NCI-H2081 (cell line): ENCODE measurements around the gene AGPAT2.
A peak's percentile ranks its signal among the peaks of the same experiment; 100 is the strongest.
"Not testable (repeated sequence)": the region's sequence is repeated elsewhere in the genome, so short reads cannot be mapped to it uniquely, and the experiment has no call there.

ENCODE experiments used
- DNase-seq, 2 experiments: peaks; one replicate each; lab custom pipeline; 2025; lab: John Stamatoyannopoulos, UW

AGPAT2 gene

DNA sequence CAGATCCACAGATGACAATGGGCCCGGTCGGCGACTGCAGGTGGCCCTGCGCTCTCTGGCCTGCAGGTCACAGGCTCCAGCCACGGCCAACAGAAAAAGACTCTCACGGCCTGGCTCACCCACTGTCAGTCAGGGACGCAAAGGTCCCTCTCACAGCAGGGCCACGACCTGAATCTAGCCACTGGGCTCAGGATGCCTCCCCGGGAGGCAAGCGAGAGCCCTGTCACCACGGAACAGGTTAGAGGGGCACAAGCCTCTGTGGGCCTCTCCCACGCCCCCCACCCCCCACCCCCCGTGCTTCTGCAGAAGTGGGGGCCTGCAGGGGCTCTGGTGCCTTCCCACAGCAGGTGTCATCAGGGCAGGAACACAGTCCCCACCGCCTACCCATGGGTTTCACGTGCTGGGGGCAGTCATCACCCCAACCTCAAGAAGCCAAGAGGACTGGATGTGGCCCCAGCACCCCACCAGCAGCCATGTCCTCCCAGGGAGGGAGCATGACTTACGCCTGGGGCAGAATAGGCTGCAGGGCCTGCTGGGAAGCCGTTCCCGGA is 41.8 kb downstream of the AGPAT2 start:
- no peak for DNase-seq

DNA sequence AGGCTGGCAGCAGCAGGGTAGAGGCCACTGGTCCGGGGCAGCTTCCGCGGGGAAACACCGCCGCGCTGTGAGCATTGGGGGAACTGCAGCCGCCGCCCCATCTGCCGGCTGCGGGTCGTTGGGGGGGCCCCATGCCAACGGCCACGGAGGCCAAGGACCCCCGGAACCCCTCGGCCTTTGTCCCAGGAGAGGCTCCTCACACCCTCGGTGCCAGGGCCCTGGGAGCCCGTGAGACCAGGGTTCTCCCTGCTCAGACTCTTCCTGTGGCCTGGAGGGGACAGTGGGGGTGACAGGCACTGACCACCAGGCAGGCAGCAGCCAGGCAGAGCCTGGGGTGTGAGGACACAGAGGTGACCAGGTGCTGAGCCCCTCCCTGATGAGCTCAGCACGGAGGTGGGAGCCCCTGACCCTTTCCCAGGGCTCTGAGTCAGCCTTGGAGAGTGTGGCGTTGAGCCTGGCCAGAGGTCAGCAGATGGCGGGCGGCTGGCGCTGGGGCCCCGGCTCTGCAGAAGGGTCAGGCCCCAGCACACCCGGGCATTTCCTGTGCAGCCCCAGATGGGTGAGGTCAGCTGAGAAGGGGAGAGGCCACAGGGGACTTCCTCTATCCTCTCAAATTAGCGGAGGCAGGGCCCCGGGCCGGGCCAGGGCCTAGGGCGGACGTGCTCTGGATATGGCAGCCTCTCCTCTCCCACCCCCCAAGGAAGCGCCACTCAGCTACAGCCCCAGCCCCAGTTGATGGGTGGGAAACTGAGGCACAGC is 42.5 kb downstream of the AGPAT2 start:
- DNase-seq, result peak in 1 of 2 experiments; percentile 20

DNA sequence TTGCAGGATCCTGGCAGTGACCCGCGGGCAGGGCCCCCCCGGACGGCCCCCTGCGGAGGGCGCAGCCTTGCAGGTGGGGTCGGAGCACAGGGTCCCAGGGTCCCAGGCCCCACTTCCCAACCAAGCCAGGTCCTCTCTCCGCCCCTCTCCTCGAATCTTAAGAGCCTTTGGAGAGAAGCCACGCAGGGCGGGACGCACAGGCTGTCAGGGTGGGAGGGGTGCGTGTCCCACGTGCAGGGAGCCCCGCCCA is 43.0 kb downstream of the AGPAT2 start:
- DNase-seq, result peak in 1 of 2 experiments; percentile 40

DNA sequence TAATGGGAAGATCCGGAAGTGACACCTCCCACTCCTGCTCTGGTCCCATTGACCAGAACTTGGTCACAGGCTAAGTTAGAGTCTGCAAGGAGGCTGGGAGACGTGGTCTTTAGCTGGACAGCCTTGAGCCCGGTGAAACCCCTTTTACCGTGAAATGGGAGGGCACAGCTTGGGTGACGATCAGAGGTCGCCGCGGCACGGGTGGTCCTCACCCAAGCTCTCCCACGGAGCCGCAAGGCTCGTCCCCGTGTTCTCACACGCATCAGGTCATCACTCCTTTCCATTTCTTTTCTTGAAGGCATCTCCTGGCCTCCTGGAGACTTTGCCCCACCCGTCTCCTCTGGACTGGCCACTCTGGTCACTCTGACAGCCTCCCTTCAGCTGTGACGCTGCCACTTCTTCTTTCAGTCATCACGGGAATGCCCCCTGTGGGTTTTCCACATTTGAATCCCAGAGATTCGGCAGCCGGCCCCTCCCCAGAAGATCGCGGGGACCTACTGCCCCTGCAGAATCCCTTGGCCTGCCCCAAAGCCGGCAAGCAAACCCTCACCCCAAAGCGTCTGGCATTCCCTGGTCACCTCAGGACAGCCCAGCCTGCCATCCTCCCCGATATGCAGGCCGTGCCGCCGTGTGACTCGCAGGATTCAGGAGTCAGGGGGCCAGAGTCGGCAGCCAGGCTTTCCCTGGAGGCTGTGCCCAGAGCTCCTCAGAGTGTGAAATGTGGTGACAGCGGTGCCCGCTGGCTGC is 43.5 kb downstream of the AGPAT2 start:
- DNase-seq, result no peak

DNA sequence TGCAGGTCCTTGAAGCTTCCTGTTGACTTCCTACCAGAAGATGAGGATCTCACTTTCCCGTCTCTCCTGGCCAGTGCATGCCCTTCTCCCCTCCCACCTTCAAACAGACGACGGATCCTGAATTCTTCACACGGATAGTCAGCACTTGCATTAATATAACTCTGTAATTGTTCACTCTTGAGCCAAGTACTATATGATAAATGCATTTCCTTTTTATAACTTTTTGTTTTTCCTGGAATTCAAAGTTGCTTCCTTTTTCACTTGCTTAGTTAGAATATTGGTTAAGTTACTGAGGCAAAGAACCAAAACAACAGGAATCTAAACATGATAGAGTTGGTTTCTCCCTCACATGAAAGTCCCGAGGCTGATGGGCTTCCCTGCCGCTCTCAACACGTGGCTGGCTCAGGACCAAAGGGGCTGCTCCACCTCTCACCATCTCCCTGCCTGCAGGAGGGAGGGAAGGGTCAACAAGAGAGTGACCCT is 44.8 kb downstream of the AGPAT2 start:
- DNase-seq, result no peak

DNA sequence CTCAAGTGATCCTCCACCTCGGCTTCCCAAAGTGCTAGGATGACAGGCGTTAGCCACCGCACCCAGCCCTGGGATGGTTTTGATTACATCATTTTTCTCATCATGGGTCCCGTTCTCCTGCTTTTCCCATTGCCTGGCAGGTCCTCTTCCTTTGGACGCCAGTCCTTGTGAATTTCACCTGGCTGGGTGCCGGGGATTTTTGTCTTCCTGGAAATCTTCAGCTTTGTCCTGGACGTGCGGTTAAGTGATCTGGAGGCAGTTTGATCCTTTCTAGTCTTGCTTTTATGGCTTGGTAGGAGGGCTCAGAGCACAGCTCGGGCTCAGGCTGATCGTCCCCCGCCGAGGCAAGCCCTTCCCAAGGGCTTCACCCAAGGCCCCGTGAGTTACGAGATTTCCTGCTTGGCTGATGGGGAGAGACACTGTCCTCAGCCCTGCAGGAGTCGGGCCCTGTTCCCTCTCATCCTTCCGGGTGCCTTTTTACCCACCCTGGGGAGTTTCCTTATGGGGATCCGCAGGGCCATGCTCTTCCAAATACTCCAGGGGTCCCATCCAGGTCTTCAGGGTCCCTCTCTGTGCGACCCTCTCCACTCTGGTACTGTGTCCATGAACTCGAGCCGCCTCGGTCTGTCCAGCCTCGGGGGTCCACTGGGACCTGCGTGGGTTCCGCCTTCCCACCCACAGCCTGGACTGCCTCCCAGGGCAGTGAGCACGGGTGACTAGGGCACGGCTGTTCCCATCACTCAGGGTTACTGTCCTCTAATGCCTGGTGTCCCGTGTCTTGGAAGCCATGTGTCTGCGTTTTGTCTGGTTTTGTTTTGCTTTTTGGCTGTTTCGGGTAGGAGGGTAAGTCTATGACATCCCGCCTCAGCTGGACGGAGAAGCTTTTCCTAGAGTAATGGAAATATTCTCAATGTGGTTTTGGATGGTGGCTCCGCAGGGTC is 46.8 kb downstream of the AGPAT2 start:
- DNase-seq, result no peak

DNA sequence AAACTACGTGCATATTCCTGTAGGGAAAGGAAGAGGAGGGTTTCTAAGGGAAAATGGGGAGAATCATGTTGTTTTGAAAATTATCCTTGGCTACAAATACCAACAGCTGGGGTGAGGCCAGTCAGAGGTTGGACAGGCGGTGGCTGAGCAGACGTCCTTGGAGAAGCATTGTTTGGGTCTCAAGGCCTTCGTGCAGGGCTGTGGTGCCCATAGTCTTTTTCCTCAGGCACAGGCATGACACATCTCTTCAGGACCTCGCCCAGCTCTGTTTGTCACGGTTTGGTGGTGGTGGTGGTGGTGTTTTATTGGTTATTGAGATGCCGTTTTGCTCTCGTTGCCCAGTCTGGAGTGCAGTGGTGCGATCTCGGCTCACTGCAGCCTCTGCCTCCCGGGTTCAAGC is 52.4 kb downstream of the AGPAT2 start:
- DNase-seq, result no peak

DNA sequence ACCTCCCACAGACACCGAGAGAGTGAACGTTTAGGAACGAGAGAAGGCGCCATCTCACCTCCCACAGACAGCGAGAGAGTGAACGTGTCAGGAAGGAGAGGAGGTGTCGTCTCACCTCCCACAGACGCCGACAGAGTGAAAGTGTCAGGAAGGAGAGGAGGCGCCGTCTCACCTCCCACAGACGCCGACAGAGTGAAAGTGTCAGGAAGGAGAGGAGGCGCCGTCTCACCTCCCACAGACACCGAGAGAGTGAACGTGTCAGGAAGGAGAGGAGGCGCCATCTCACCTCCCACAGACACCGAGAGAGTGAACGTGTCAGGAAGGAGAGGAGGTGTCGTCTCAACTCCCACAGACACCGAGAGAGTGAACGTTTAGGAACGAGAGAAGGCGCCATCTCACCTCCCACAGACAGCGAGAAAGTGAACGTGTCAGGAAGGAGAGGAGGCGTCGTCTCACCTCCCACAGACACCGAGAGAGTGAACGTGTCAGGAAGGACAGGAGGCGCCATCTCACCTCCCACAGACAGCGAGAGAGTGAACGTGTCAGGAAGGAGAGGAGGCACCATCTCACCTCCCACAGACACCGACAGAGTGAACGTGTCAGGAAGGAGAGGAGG is 54.7 kb downstream of the AGPAT2 start:
- not testable (repeated sequence) for DNase-seq

DNA sequence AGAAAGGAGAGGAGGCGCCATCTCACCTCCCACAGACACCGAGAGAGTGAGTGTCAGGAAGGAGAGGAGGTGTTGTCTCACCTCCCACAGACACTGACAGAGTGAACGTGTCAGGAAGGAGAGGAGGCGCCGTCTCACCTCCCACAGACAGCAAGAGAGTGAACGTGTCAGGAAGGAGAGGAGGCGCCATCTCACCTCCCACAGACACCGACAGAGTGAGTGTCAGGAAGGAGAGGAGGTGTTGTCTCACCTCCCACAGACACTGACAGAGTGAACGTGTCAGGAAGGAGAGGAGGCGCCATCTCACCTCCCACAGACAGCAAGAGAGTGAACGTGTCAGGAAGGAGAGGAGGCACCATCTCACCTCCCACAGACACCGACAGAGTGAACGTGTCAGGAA is 55.2 kb downstream of the AGPAT2 start:
- not testable (repeated sequence) for DNase-seq

DNA sequence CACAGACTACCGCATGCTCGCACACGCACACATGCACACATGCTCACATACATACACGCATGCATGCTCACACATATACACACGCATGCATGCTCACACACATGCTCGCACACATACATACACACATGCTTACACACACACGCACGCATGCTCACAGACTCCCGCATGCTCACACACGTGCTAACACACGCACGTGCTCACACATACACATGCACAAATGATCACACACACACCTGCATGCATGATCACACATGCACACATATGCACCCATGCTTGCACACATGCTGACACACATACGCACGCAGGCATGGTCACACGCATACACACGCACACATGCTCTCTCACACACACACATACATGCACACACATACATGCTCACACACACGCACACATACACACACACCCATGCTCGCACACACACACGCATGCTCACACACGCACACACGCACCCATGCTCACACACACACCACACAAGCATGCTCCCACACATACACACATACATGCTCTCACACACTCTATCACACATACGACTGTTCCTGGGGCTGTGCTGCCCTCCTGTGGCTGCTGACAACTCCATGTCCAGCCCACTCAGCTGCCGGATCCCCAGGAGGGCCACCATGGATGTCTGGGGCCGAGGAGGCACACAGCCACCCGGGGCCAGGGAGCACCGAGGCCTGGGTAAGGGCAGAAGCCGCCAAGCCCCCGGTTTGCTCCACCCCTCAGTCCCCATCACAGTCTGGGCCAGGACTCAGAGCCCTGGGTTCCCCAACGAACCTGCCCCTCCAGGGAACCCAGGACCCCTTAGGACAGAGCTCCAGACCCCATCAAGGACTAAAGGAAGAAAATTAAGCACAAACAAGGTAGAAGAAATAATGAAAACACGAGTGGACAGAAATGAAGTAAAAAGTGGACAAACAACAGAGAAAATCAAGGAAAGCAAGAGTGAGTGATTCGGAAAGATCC is 55.9 kb downstream of the AGPAT2 start:
- DNase-seq, result peak; percentile 53 to 65

DNA sequence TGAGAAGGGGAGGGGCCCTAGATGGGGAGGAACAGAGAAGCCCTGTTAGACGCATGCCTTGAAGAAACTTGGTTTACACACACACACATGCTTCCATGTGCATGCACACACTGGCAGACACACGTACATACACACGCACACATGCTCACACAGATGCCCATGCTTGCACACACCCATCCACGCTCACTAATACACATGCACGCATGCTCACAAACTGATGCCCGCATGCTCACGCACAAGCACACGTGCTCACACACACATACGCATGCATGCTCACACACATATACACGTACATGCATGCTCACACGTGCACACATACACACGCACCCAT is 56.6 kb downstream of the AGPAT2 start:
- no peak for DNase-seq

DNA sequence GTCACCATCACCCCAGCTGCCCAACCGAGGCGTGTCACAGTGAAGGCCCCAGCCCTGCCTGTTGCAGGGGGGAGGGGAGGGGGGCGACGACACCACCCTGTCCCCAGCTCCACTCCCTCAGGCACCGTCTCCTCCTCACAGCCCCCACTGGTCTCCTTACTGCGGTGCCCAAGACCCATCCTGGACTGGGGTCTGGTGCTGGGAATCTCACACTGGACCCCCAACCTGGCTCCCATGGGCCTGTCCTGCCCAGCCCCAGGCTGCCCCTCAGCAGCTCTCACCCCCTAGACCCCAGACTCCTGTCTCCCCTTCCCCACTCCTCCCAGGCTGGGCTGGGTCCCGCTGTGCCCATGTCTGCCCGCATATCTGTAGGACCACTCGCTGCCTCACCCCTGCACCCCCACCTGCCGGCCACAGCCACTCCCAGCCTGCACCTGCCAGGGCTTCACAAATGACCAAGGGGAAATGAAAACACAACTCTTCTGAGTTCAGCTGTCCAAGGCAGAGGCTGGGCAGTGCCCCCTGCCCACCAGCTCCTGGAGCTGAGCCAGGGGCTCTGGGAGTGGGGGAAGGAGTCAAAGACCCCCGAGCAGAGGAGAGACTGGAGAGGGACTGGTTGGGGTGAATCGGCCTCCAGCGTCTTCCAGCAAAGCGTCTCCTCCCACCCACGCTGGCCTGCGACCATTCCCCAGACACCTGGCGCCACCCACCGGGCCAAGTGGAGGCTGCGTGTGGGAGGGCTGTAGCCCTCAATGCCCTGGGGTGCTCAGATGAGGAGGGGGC is 57.2 kb downstream of the AGPAT2 start:
- DNase-seq, result peak in 1 of 2 experiments; percentile 14

DNA sequence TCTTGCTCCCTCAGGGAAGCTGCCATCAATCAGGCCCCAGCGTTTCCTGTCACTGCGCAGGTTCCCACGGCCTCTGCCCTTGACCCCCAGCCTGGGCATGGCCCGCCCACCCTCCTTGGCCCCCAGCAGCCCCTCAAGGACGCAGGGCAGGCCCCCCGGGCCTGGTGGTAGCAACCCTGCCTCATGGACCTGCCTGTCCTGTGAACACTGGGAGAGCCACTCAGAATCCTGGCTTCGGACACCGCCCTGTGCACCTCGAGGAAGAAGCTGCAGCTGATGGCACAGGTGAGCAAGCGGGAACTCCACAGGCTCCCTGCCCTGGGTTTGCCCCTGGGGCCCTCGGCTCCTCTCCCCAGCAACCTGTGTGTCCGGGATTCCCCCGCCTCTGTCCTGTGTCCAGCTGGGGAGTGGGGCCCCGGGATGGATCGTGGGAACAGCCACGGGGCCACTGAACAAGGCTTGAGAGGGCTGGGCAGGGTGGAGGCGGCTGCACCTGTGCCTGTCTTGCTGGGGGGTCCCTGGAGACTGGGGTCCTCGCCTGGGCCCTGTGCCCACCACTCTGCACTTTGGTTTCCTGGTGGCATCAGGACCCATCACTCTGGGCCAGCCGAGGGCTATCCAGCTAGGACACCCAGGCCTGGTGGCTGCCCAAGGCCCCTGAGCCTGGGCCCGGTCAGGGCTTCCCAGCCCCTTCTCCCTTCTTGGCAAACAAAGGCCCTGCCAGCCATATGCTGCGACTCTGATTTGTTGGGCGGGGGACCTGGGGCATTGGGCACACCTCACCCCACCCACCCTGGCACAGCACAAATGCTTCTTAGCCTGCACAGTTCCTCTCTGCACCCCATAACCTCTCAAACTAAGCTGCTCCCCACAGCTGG is 58.0 kb downstream of the AGPAT2 start:
- DNase-seq, result no peak

DNA sequence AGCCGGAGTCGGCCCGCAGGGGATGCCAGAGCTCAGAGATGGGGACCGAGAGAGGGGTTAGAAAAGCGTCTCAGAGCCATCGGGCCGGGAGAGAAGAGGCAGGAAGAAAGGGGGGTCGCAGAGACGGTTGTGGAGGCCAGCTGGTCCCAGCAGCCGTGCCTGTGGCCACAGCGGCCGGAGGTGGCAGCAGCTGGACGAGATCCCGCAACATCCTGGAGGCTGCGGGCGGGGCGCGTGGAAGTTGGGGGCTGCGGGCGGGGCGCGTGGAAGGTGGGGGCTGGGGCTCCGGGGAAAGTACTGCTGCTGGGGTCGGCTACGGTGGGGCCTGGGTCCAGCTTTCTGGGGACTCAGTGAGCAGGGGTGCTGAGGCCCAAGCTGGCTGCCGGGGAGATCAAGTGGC is 59.0 kb downstream of the AGPAT2 start:
- DNase-seq, result no peak

DNA sequence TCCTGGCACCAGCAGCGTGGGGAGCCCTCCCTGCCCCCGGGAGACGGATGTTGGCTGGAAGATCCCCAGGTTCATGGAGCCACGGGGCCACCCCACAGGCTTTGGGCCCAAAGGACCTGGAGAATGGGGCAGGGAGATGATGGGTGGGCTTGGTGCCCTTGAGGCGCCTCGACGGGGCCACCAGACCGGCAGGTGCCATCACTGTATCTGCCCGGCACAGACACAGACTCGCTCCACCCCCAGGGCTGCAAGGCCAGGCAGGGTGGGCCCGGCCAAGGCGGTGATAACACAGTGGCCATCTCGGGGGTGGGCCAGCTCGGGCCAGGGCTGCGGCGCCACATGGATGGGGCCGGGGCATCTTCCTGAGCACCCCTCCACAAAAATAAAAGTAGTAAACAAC is 59.6 kb downstream of the AGPAT2 start:
- no peak for DNase-seq

DNA sequence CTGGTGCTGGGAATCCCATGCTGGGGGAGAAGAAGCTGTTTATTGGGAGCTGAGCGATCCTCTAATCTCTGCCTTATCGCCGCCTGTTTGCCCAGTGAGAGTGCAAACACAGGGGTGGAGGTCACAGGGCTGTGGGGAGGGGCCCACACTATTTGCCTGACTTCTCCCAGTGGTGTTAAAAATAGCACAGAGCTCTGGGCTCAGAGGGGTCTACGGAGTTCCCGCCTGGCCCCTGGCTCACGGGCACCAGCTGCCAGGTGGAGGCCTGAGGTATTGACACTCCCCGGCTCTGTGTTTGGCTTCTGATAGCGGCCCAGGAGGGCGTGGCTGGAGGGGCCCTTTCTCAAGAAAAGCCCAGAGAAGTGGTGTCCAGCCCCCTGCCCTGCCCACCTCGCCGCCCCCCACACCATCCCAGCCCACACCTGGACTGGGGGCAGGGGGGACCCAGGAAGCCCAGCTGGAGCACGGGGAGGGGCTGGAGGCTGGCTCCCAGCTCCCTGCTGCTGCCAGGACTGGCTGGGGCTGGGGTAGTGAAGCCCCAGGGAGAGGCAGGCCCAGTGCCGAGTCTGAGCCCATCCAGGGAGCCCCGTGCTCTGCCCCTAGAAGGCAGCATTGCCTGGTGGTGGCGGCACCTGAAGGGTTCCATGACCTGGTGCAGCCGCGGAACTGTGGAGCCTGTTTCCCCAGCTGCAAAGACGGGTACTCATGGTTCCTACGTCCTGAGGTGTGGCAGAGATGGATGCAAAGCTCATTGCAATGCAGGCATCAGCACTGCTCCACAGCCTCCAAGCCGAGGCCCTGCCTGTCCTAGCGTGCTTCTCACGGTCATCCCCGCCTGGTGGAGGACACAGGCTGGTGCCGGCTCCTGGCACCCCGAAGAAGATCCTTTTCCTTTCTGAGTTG is 60.3 kb downstream of the AGPAT2 start:
- no peak for DNase-seq

DNA sequence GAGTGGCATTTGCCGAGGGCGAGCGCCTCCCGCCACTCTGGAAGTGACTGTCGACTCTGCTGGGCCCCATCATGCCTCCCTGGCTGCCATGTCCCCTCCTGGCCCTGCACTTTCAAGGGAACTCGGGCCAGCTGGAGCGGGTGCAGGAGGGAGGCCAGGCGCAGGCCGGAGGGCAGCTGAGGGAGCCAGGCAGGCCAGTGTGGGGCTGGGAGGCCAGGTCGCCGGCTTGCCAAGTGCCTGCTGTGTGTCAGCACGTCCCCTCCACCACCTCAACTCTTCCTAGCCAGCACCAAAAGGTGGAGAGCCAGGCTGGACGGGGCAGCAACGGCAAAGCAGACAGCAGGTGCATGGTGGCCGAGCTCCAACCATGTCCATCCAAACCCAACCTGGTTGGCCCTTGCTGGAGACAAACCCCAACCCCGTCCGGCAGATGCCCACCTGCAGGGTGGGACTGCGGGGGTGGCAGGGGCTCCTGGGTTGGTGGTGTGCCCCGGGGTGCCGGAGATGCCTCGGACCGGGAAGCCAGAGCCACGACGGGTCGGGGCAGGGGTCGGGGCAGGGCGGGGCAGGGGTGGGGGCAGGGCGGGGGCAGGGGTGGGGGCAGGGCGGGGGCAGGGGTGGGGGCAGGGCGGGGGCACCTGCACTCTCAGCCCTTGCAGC is 61.1 kb downstream of the AGPAT2 start:
- no peak for DNase-seq
